Peyer's patch (tissue), 4 donors: ENCODE measurements around the gene CHRNB2.

ENCODE experiments used
- POLR2A ChIP-seq, 2 donors: fragments of 450-650 bp; IDR thresholded peaks; one replicate each; pipeline ENCODE4 v1.5.1; 2017; ENCODE audit warnings: antibody characterized with exemption in 2 of 2, mild to moderate bottlenecking in 2 of 2, moderate library complexity in 2 of 2
- TF ChIP-seq, protein P1 (sequence below), 6 experiments: fragments of 450-650 bp in 4 of 6; fragments of 200-600 bp in 2 of 6; sonication (generic) in 1 of 6; IDR thresholded peaks; one replicate each; pipeline ENCODE4 v1.5.1; 2017 to 2019; ENCODE audit warnings: antibody characterized with exemption in 6 of 6, mild to moderate bottlenecking in 3 of 6, moderate library complexity in 1 of 6

DNA sequence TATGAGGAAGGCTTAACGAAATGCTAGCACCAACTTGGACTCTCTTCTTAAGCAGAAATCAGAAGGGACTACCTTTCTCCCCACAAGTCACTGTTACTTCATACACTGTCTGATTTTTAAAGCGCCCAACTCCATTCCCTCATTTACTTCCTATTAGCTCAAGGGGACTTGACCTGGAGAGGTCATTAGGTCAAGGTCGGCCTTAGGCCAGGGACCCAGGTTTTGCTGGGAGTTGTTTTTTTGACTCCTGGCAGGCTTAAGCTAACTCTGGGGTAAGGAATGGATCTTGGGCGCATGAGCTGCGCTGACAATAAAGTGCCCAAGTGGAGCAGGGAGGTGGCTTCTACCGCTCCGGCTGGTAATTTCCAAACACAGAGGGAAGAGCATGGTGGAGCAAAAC, 23.6 kb downstream of the CHRNB2 start:
- TF ChIP-seq, protein P1, sequence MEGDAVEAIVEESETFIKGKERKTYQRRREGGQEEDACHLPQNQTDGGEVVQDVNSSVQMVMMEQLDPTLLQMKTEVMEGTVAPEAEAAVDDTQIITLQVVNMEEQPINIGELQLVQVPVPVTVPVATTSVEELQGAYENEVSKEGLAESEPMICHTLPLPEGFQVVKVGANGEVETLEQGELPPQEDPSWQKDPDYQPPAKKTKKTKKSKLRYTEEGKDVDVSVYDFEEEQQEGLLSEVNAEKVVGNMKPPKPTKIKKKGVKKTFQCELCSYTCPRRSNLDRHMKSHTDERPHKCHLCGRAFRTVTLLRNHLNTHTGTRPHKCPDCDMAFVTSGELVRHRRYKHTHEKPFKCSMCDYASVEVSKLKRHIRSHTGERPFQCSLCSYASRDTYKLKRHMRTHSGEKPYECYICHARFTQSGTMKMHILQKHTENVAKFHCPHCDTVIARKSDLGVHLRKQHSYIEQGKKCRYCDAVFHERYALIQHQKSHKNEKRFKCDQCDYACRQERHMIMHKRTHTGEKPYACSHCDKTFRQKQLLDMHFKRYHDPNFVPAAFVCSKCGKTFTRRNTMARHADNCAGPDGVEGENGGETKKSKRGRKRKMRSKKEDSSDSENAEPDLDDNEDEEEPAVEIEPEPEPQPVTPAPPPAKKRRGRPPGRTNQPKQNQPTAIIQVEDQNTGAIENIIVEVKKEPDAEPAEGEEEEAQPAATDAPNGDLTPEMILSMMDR (IDR thresholded peaks at IDR 0.05) = no peak
- no peak for TF ChIP-seq POLR2A (IDR thresholded peaks at IDR 0.05)
